A673 (cell line): Measurements from ENCODE around the gene CHST12. TPM values are rescaled to one million over a fixed set of nuclear protein-coding genes. Genes with fewer than 3 reads are reported as not detected.

Experiments
- BruUV-seq: library from RNA; stranded (reverse); fragments of 400-500 nt; replicated peaks from 2 replicates; lab custom pipeline; 2021; lab: Mats Ljungman, UMichigan
- CTCF ChIA-PET: fragments of 300-600 bp; sonication (Branson Sonifier 250); formaldehyde crosslinking; loops from one replicate; lab custom pipeline; 2022; ENCODE audit warnings: antibody characterized with exemption; lab: Charles Lee
- POLR2A ChIA-PET: fragments of 300-600 bp; sonication (Branson Sonifier 250); formaldehyde crosslinking; loops from one replicate; lab custom pipeline; 2022; ENCODE audit warnings: antibody characterized with exemption; ENCODE audit not compliant: low non-redundant PET; lab: Charles Lee
- DNase-seq: peaks from one replicate; pipeline ENCODE4 v3.0.0-alpha.2; 2015; ENCODE audit warnings: low spot score
- H3K27ac ChIP-seq: fragments of 200-600 bp; sonication (generic); 2 replicates; pipeline ENCODE4 v1.5.1; 2016; ENCODE audit warnings: mixed run types, low read depth, mild to moderate bottlenecking, mixed read lengths, antibody characterized with exemption, low read length; ENCODE audit not compliant: poor library complexity, severe bottlenecking
- H3K27me3 ChIP-seq: fragments of 200-600 bp; sonication (generic); replicated peaks from 2 replicates; pipeline ENCODE4 v1.6.1; 2017; ENCODE audit warnings: mixed run types, low read depth, mild to moderate bottlenecking, mixed read lengths, antibody characterized with exemption, low read length; ENCODE audit not compliant: insufficient read depth, poor library complexity
- H3K36me3 ChIP-seq: fragments of 200-600 bp; sonication (generic); 2 replicates; pipeline ENCODE4 v1.6.1; 2016; ENCODE audit warnings: mixed run types, mild to moderate bottlenecking, mixed read lengths, antibody characterized with exemption, low read length; ENCODE audit not compliant: insufficient read depth, poor library complexity, severe bottlenecking
- H3K4me1 ChIP-seq: fragments of 200-600 bp; sonication (generic); 2 replicates; pipeline ENCODE4 v1.6.1; 2017; ENCODE audit warnings: mixed run types, mild to moderate bottlenecking, mixed read lengths, antibody characterized with exemption, low read length; ENCODE audit not compliant: insufficient read depth, poor library complexity, severe bottlenecking
- H3K4me3 ChIP-seq: fragments of 200-600 bp; sonication (generic); 2 replicates; pipeline ENCODE4 v1.5.1; 2016; ENCODE audit warnings: low read depth, mixed run types, mild to moderate bottlenecking, mixed read lengths, low read length; ENCODE audit not compliant: poor library complexity, severe bottlenecking
- H3K9me3 ChIP-seq: fragments of 200-600 bp; sonication (generic); 2 replicates; pipeline ENCODE4 v1.6.1; 2016; ENCODE audit warnings: mixed run types, low read depth, mild to moderate bottlenecking, mixed read lengths, antibody characterized with exemption, low read length; ENCODE audit not compliant: poor library complexity, severe bottlenecking
- EZH2 ChIP-seq: fragments of 200-600 bp; sonication (generic); IDR thresholded peaks from 2 replicates; pipeline ENCODE4 v1.6.1; 2017; ENCODE audit warnings: borderline replicate concordance, low read depth, mild to moderate bottlenecking, mixed read lengths, antibody characterized with exemption, low read length; ENCODE audit not compliant: poor library complexity, severe bottlenecking
- intact Hi-C: fragments of 100-400 bp; cut with micrococcal nuclease; formaldehyde crosslinking; loops from one replicate; pipeline ENCODE4 v1.10.0; 2022; ENCODE audit not compliant: unreplicated experiment
- total RNA-seq: library from RNA; stranded (reverse); gene quantifications from 2 replicates; pipeline ENCODE4 v1.2.3, GENCODE V29; 2021
- TF ChIP-seq, protein P1 (sequence below): fragments of 300-800, 200-600 bp; sonication (generic); conservative IDR thresholded peaks from 2 replicates; pipeline ENCODE4 v1.5.1; 2017; ENCODE audit warnings: low read depth, mild to moderate bottlenecking, antibody characterized with exemption, low read length, moderate library complexity, mixed read lengths

Gene CHST12
- total RNA-seq, 1 experiment from 2014 or later = 21.8 TPM

DNA sequence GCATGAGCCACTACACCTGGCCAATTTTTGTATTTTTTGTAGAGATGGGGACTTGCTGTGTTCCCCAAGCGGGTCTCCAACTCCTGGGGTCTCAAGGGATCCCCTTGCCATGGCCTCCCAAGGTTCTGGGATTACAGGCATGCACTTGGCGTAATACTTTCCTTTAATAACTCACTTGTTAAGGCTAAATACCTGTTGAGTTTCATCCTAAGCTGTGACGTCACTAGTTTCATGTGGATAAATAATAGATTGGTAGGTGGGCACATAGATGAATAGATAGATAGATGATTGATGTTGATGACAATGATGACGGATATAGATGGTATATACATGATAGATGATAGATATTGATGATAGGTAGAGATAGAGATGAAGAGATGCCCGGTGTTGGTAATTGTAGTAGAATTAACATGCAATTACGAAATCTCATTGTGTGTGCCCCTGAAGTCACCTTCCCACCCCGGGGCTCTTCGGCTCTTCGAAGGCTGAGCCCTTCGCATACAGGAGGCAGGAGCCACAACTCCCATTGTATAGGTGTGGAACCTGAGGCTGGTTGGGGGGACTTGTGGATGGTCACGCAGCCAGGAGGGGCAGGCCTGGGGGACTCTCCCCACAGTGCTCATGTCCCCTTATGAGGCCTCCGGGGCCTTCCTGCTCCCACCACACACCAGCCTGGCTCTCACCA lies 70.2 kb downstream of the CHST12 start:
- no peak for TF ChIP-seq EZH2
- TF ChIP-seq, protein P1, sequence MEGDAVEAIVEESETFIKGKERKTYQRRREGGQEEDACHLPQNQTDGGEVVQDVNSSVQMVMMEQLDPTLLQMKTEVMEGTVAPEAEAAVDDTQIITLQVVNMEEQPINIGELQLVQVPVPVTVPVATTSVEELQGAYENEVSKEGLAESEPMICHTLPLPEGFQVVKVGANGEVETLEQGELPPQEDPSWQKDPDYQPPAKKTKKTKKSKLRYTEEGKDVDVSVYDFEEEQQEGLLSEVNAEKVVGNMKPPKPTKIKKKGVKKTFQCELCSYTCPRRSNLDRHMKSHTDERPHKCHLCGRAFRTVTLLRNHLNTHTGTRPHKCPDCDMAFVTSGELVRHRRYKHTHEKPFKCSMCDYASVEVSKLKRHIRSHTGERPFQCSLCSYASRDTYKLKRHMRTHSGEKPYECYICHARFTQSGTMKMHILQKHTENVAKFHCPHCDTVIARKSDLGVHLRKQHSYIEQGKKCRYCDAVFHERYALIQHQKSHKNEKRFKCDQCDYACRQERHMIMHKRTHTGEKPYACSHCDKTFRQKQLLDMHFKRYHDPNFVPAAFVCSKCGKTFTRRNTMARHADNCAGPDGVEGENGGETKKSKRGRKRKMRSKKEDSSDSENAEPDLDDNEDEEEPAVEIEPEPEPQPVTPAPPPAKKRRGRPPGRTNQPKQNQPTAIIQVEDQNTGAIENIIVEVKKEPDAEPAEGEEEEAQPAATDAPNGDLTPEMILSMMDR = no peak
- H3K36me3 ChIP-seq = no peaks in the 10 kb centered on the region
- no peaks in the 10 kb centered on the region for H3K27me3 ChIP-seq
- H3K4me1 ChIP-seq = peaks cover 10% of the 10 kb centered on the region
- intact Hi-C loops = no loop called here
- no peak for DNase-seq
- H3K9me3 ChIP-seq = no peaks in the 10 kb centered on the region
- no peak overlapping the region for H3K27ac ChIP-seq
- H3K4me3 ChIP-seq = no peak overlapping the region
- ChIA-PET POLR2A (no interaction called here), CTCF (no interaction called here)
- no TSS peak for BruUV-seq

DNA sequence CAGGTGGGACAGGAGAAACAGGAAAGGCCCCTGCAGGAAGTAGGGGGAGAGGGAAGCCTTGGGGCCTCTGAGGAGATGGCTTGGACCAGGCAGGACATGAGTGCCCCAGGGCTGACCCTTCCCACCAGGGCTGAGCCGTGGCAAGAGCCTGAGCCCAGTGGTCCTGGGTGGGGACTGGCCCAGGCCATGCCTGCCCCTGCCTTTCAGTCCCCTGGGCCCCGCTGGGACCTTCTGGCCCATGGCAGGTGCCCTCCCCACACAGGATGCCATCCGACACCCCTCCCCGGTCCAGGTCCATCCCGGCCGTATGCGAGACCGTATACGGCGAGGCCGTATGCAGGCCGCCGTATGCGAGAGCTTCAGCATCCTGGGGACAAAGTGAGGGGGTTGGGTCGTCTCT lies 70.8 kb downstream of the CHST12 start:
- Histone ChIP-seq H3K36me3 (no peaks in the 10 kb centered on the region), H3K4me1 (peaks cover 10% of the 10 kb centered on the region), H3K4me3 (no peak overlapping the region), H3K27ac (no peak overlapping the region), H3K27me3 (no peaks in the 10 kb centered on the region), H3K9me3 (no peaks in the 10 kb centered on the region)
- no TSS peak for BruUV-seq
- no peak for DNase-seq
- CTCF ChIA-PET = no interaction called here
- TF ChIP-seq EZH2 = no peak
- TF ChIP-seq, protein P1 = no peak
- intact Hi-C loops = no loop called here
- POLR2A ChIA-PET = no interaction called here

- intact Hi-C loops = no loop called here
- peaks cover 10% of the 10 kb centered on the region for H3K4me1 ChIP-seq
- CTCF ChIA-PET = no interaction called here
- H3K9me3 ChIP-seq = no peaks in the 10 kb centered on the region
- H3K27ac ChIP-seq = no peak overlapping the region
- H3K4me3 ChIP-seq = no peak overlapping the region
- BruUV-seq = no TSS peak
- DNase-seq = no peak
- POLR2A ChIA-PET = no interaction called here
- TF ChIP-seq, protein P1 = no peak
- TF ChIP-seq EZH2 = no peak
- no peaks in the 10 kb centered on the region for H3K27me3 ChIP-seq
- H3K36me3 ChIP-seq = no peaks in the 10 kb centered on the region
Observed at GRCh38 chr7:2474813-2475677, 71.6 kb downstream of the CHST12 start.
